CD14-positive monocyte (primary cell): Measurements from ENCODE around the gene USP46. TPM values are rescaled to one million over a fixed set of nuclear protein-coding genes. Genes with fewer than 3 reads are reported as not detected.

Experiments
- DNase-seq, 3 donors: peaks; one replicate each; pipeline ENCODE4 v3.0.0-alpha.2; 2011 to 2022
- H2AFZ ChIP-seq: 2 replicates; pipeline ENCODE4 v1.6.0; 2012; ENCODE audit warnings: mild to moderate bottlenecking, low read depth, low read length, inconsistent platforms; ENCODE audit not compliant: insufficient read depth, poor library complexity, severe bottlenecking
- H3K27ac ChIP-seq, 2 donors: 1 replicate in 1 of 2; 2 replicates in 1 of 2; pipeline ENCODE4 v1.5.1; 2012 to 2013; ENCODE audit warnings: low read length in 2 of 2, control low read depth in 1 of 2, inconsistent platforms in 1 of 2, low read depth in 1 of 2, mild to moderate bottlenecking in 1 of 2
- H3K27me3 ChIP-seq, 2 donors: one replicate each; pipeline versions ENCODE4 v1.6.0 to v1.6.1; 2011 to 2013; ENCODE audit warnings: low read length in 2 of 2; ENCODE audit not compliant: control insufficient read depth in 2 of 2, insufficient read depth in 2 of 2
- H3K36me3 ChIP-seq, 2 donors: replicated peaks in 1 of 2; 1 replicate in 1 of 2; 2 replicates in 1 of 2; pipeline versions ENCODE4 v1.5.1 to v1.6.1; 2012 to 2013; ENCODE audit warnings: low read length in 2 of 2, control low read depth in 1 of 2, inconsistent platforms in 1 of 2, mild to moderate bottlenecking in 1 of 2; ENCODE audit not compliant: insufficient read depth in 2 of 2, control insufficient read depth in 1 of 2
- H3K4me1 ChIP-seq, 2 donors: 1 replicate in 1 of 2; 2 replicates in 1 of 2; pipeline versions ENCODE4 v1.5.1 to v1.6.1; 2012 to 2013; ENCODE audit warnings: low read length in 2 of 2, control low read depth in 1 of 2, inconsistent platforms in 1 of 2, mild to moderate bottlenecking in 1 of 2, moderate library complexity in 1 of 2; ENCODE audit not compliant: insufficient read depth in 2 of 2, control insufficient read depth in 1 of 2
- H3K4me2 ChIP-seq: replicated peaks from 2 replicates; pipeline ENCODE3; 2012; ENCODE audit warnings: low read length, moderate library complexity, mild to moderate bottlenecking; ENCODE audit not compliant: poor library complexity, severe bottlenecking; ENCODE audit errors: extremely low read depth
- H3K4me3 ChIP-seq, 3 experiments: fragments of 200-600 bp in 1 of 3; sonication (generic) in 1 of 3; replicated peaks in 1 of 3; 1 replicate in 2 of 3; 2 replicates in 1 of 3; pipeline ENCODE4 v1.5.1; 2011 to 2013; ENCODE audit warnings: low read length in 3 of 3, mild to moderate bottlenecking in 3 of 3, control low read depth in 2 of 3, low read depth in 2 of 3, inconsistent platforms in 1 of 3, moderate library complexity in 1 of 3
- H3K79me2 ChIP-seq: 2 replicates; pipeline ENCODE4 v1.6.0; 2012; ENCODE audit warnings: mild to moderate bottlenecking, control low read depth, inconsistent platforms, low read length, moderate library complexity; ENCODE audit not compliant: insufficient read depth
- H3K9ac ChIP-seq: 2 replicates; pipeline ENCODE4 v1.6.0; 2017; ENCODE audit warnings: low read length, mild to moderate bottlenecking; ENCODE audit not compliant: insufficient read depth, poor library complexity, severe bottlenecking
- H3K9me3 ChIP-seq, 2 donors: replicated peaks in 1 of 2; 1 replicate in 1 of 2; 2 replicates in 1 of 2; pipeline versions ENCODE4 v1.5.1 to v1.6.1; 2012 to 2013; ENCODE audit warnings: low read length in 2 of 2, control low read depth in 1 of 2; ENCODE audit not compliant: control insufficient read depth in 1 of 2, insufficient read depth in 1 of 2
- H4K20me1 ChIP-seq: 2 replicates; pipeline ENCODE4 v1.6.0; 2012; ENCODE audit warnings: mild to moderate bottlenecking, low read length, control low read depth, moderate library complexity; ENCODE audit not compliant: insufficient read depth
- H3K27ac Mint-ChIP-seq, 7 donors: one replicate each; pipeline ENCODE4 v1.8.0; 2020; ENCODE audit warnings: mild to moderate bottlenecking in 7 of 7, mixed read lengths in 7 of 7, moderate library complexity in 6 of 7, inconsistent platforms in 2 of 7
- H3K27me3 Mint-ChIP-seq, 3 donors: one replicate each; pipeline ENCODE4 v1.8.0; 2021 to 2022; ENCODE audit warnings: low read depth in 3 of 3, mild to moderate bottlenecking in 3 of 3, mixed read lengths in 3 of 3, moderate library complexity in 3 of 3, inconsistent platforms in 1 of 3
- H3K36me3 Mint-ChIP-seq, 2 donors: one replicate each; pipeline ENCODE4 v1.8.0; 2020; ENCODE audit warnings: mixed read lengths in 2 of 2, inconsistent platforms in 1 of 2, mild to moderate bottlenecking in 1 of 2
- H3K4me1 Mint-ChIP-seq: one replicate; pipeline ENCODE4 v1.8.0; 2020; ENCODE audit warnings: mild to moderate bottlenecking, mixed read lengths
- H3K4me3 Mint-ChIP-seq, 2 donors: one replicate each; pipeline ENCODE4 v1.8.0; 2020; ENCODE audit warnings: mild to moderate bottlenecking in 2 of 2, mixed read lengths in 2 of 2, moderate library complexity in 1 of 2
- H3K9me3 Mint-ChIP-seq, 7 donors: one replicate each; pipeline ENCODE4 v1.8.0; 2020 to 2022; ENCODE audit warnings: mixed read lengths in 7 of 7, mild to moderate bottlenecking in 6 of 7, moderate library complexity in 6 of 7, inconsistent platforms in 2 of 7
- CTCF ChIP-seq: fragments of 200-600 bp; IDR thresholded peaks from one replicate; pipeline ENCODE4 v1.8.0; 2022; ENCODE audit warnings: antibody characterized with exemption, mild to moderate bottlenecking
- WGBS: methylation state at CpG from one replicate; pipeline ENCODE4 v1.1.5; 2013; ENCODE audit warnings: missing lambda C conversion rate; ENCODE audit not compliant: insufficient coverage; 5-methylcytosine and 5-hydroxymethylcytosine counted together
- intact Hi-C, 2 donors: fragments of 100-400 bp; cut with micrococcal nuclease; formaldehyde crosslinking; loops; one replicate each; pipeline versions ENCODE4 v1.15.0 to v1.15.1; 2023
- polyA plus RNA-seq, 3 donors: library from polyadenylated mRNA; depleted of rRNA in 1 of 3; unstranded in 2 of 3; stranded (reverse) in 1 of 3; fragments of 300-500 nt in 2 of 3; fragments of >200 nt in 1 of 3; fragmentation: Illumina TruSeq in 2 of 3; gene quantifications; 1 replicate in 2 of 3; 2 replicates in 1 of 3; pipeline ENCODE4 v1.2.3, GENCODE V29; 2012 to 2021

Gene USP46
- polyA plus RNA-seq, 3 donors: 2.3 to 3.9 (median 2.7) TPM

- DNase-seq: no peak
- Histone ChIP-seq H4K20me1 (no peaks in the 10 kb centered on the region), H3K9ac (no peak overlapping the region), H3K27me3 (no peaks in the 10 kb centered on the region), H3K9me3 (no peaks in the 10 kb centered on the region), H3K4me1 (no peaks in the 10 kb centered on the region), H3K79me2 (no peaks in the 10 kb centered on the region), H3K4me2 (no peak overlapping the region), H3K27ac (no peak overlapping the region), H2AFZ (no peak overlapping the region), H3K36me3 (no peaks in the 10 kb centered on the region), H3K4me3 (no peak overlapping the region)
- 100% methylated on average over 2 of the region's 2 CpGs for WGBS
- H3K36me3 Mint-ChIP-seq: peaks cover 7 to 13% of the 10 kb centered on the region in 2 donors
- no peaks in the 10 kb centered on the region for H3K27me3 Mint-ChIP-seq
- intact Hi-C loops: no loop called here
- no peak for TF ChIP-seq CTCF
- H3K9me3 Mint-ChIP-seq: no peaks in the 10 kb centered on the region
- peaks cover 2% of the 10 kb centered on the region for H3K4me1 Mint-ChIP-seq
- H3K27ac Mint-ChIP-seq: no peak overlapping the region
- H3K4me3 Mint-ChIP-seq: no peak overlapping the region
Measured at GRCh38 chr4:52619591-52619931, 39.5 kb downstream of the USP46 start.

- H3K9ac ChIP-seq: no peak overlapping the region
- no peaks in the 10 kb centered on the region for H3K9me3 ChIP-seq
- intact Hi-C loops: no loop called here
- H4K20me1 ChIP-seq: no peaks in the 10 kb centered on the region
- no peaks in the 10 kb centered on the region for H3K27me3 Mint-ChIP-seq
- TF ChIP-seq CTCF: no peak
- WGBS: no CpG with 5 or more reads among the region's 3 CpGs
- no peaks in the 10 kb centered on the region for H3K36me3 ChIP-seq
- H3K79me2 ChIP-seq: no peaks in the 10 kb centered on the region
- peaks cover under 1 to 10% of the 10 kb centered on the region in 2 donors for H3K36me3 Mint-ChIP-seq
- no peak overlapping the region for H3K27ac Mint-ChIP-seq
- no peak for DNase-seq
- no peak overlapping the region for H3K27ac ChIP-seq
- H3K4me3 Mint-ChIP-seq: no peak overlapping the region
- peaks cover 2% of the 10 kb centered on the region for H3K4me1 Mint-ChIP-seq
- no peaks in the 10 kb centered on the region for H3K27me3 ChIP-seq
- no peak overlapping the region for H2AFZ ChIP-seq
- H3K9me3 Mint-ChIP-seq: peaks cover 0 to 3% (median 0%) of the 10 kb centered on the region in 7 donors
- no peak overlapping the region for H3K4me3 ChIP-seq
- H3K4me1 ChIP-seq: no peaks in the 10 kb centered on the region
- H3K4me2 ChIP-seq: no peak overlapping the region
Measured at GRCh38 chr4:52618795-52619590, 40.1 kb downstream of the USP46 start.
